Hepatic stellate cell (primary cell): ENCODE data around the gene JAM3.

Experiments used
- DNase-seq: peaks from one replicate; pipeline ENCODE4 v3.0.0; 2011; ENCODE audit warnings: low spot score

Gene JAM3

GRCh38 chr11:134039726-134040385, 29.0 kb upstream of the JAM3 start:
- DNase-seq, result no peak

- DNase-seq, result peak; percentile 80
Observed at GRCh38 chr11:134040386-134041302, 28.2 kb upstream of the JAM3 start.

- no peak for DNase-seq
Observed at GRCh38 chr11:134041349-134041748, 27.5 kb upstream of the JAM3 start.

GRCh38 chr11:134041791-134042696, 26.8 kb upstream of the JAM3 start:
- DNase-seq, result no peak

- DNase-seq, result no peak
Observed at GRCh38 chr11:134043821-134044420, 25.0 kb upstream of the JAM3 start.

- DNase-seq, result no peak
Observed at GRCh38 chr11:134044514-134045284, 24.2 kb upstream of the JAM3 start.

GRCh38 chr11:134045799-134046635, 22.9 kb upstream of the JAM3 start:
- DNase-seq, result no peak

- DNase-seq, result no peak
Observed at GRCh38 chr11:134046681-134047449, 22.0 kb upstream of the JAM3 start.

- DNase-seq, result peak; percentile 96
Observed at GRCh38 chr11:134047586-134047999, 21.3 kb upstream of the JAM3 start.

GRCh38 chr11:134048028-134048427, 20.8 kb upstream of the JAM3 start:
- DNase-seq, result no peak

GRCh38 chr11:134049303-134049702, 19.6 kb upstream of the JAM3 start:
- no peak for DNase-seq

- DNase-seq, result peak; percentile 85
Observed at GRCh38 chr11:134050541-134051383, 18.1 kb upstream of the JAM3 start.

- DNase-seq, result no peak
Observed at GRCh38 chr11:134052395-134052987, 16.4 kb upstream of the JAM3 start.

GRCh38 chr11:134052988-134053945, 15.6 kb upstream of the JAM3 start:
- no peak for DNase-seq

- no peak for DNase-seq
Observed at GRCh38 chr11:134055029-134055428, 13.8 kb upstream of the JAM3 start.

GRCh38 chr11:134060316-134060715, 8.6 kb upstream of the JAM3 start:
- DNase-seq, result no peak
